HG02610 (cell line): ENCODE data around the gene KRT31.
"Not testable (repeated sequence)": the region's sequence is repeated elsewhere in the genome, so short reads cannot be mapped to it uniquely, and the experiment has no call there.

Experiments used
- ATAC-seq: cut with Tn5 transposase; IDR thresholded peaks from one replicate; pipeline ENCODE4 v1.9.1; 2021; ENCODE audit warnings: mild to moderate bottlenecking, moderate library complexity; ENCODE audit not compliant: unreplicated experiment

The KRT31 gene

GRCh38 chr17:41347869-41348760 is 49.3 kb downstream of the KRT31 start:
- no peak for ATAC-seq

- not testable (repeated sequence) for ATAC-seq
These were observed 51.0 kb downstream of the KRT31 start for GRCh38 chr17:41346421-41346820.

- ATAC-seq, result no peak
These were observed 51.4 kb downstream of the KRT31 start for GRCh38 chr17:41345992-41346391.
